PC-3 (cell line): Measurements from ENCODE around the gene ADAMTS13.

Experiments used
- EZH2phosphoT487 ChIP-seq: fragments of 300-600 bp; sonication (generic); IDR thresholded peaks from 2 replicates; pipeline ENCODE4 v1.6.1; 2018; ENCODE audit warnings: mild to moderate bottlenecking, antibody characterized with exemption, low read length, borderline replicate concordance
- TF ChIP-seq, protein P1 (sequence below): fragments of 300-600 bp; sonication (generic); conservative IDR thresholded peaks from 2 replicates; pipeline ENCODE4 v1.5.1; 2017; ENCODE audit warnings: antibody characterized with exemption, low read depth, mild to moderate bottlenecking, low read length

DNA sequence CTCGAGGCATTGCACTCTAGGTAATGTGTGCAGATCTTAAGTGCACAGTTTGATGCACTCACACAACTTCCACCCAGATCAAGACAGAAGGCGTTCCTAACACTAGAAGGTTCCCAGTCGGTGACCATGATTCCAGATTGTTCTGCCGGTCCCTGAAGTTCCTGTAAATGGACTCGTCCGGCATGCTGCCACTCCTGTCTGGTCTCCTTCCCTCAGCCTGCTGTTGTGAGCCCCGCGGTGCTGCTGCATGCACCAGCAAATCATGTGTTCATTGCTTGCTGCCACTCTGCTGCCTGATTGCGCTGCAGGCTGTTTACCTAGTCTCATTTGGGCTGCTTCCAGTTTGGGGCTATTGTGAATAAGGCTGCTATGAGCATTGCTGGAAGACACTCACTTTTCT lies 34.5 kb upstream of the ADAMTS13 start:
- TF ChIP-seq, protein P1, sequence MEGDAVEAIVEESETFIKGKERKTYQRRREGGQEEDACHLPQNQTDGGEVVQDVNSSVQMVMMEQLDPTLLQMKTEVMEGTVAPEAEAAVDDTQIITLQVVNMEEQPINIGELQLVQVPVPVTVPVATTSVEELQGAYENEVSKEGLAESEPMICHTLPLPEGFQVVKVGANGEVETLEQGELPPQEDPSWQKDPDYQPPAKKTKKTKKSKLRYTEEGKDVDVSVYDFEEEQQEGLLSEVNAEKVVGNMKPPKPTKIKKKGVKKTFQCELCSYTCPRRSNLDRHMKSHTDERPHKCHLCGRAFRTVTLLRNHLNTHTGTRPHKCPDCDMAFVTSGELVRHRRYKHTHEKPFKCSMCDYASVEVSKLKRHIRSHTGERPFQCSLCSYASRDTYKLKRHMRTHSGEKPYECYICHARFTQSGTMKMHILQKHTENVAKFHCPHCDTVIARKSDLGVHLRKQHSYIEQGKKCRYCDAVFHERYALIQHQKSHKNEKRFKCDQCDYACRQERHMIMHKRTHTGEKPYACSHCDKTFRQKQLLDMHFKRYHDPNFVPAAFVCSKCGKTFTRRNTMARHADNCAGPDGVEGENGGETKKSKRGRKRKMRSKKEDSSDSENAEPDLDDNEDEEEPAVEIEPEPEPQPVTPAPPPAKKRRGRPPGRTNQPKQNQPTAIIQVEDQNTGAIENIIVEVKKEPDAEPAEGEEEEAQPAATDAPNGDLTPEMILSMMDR = no peak
- no peak for TF ChIP-seq EZH2phosphoT487
